SU-DHL-6 (cell line): ENCODE results near the gene PRKAR2B.
"Not testable (repeated sequence)": the region's sequence is repeated elsewhere in the genome, so short reads cannot be mapped to it uniquely, and the experiment has no call there.

Source experiments
- CTCF ChIP-seq: fragments of 200-600 bp; sonication (generic); IDR thresholded peaks from one replicate; pipeline ENCODE4 v1.5.1; 2017; ENCODE audit warnings: antibody characterized with exemption, mild to moderate bottlenecking, low read length, moderate library complexity; ENCODE audit not compliant: insufficient read depth, poor library complexity, severe bottlenecking
- EZH2phosphoT487 ChIP-seq: fragments of 200-600 bp; sonication (generic), shearing (Covaris generic); conservative IDR thresholded peaks from 2 replicates; pipeline ENCODE4 v1.6.1; 2018; ENCODE audit warnings: mild to moderate bottlenecking, antibody characterized with exemption, low read length, moderate library complexity, mixed read lengths

- not testable (repeated sequence) for TF ChIP-seq CTCF, EZH2phosphoT487
Observed at GRCh38 chr7:107155726-107156125, 111.2 kb downstream of the PRKAR2B start.
